Gastrocnemius medialis (tissue), 4 donors: ENCODE measurements around the gene SIL1. TPM values are rescaled to one million over a fixed set of nuclear protein-coding genes. Genes with fewer than 3 reads are reported as not detected.

ENCODE experiments used
- ATAC-seq, 2 donors: fragments of 150-250 bp; one replicate each; pipeline ENCODE4 v1.9.1; 2016
- DNase-seq, 2 donors: peaks; one replicate each; pipeline ENCODE4 v3.0.0-alpha.2; 2019
- H3K27ac ChIP-seq, 4 donors: fragments of 200-600 bp; sonication (generic); 1 replicate in 1 of 4; 2 replicates in 3 of 4; pipeline ENCODE4 v1.5.1; 2016 to 2018; ENCODE audit warnings: mild to moderate bottlenecking in 2 of 4, moderate library complexity in 1 of 4
- H3K27me3 ChIP-seq, 3 donors: fragments of 200-600 bp; sonication (generic) in 2 of 3; 1 replicate in 1 of 3; 2 replicates in 2 of 3; pipeline versions ENCODE4 v1.5.1 to v1.6.0; 2016 to 2019; ENCODE audit warnings: mild to moderate bottlenecking in 1 of 3, moderate library complexity in 1 of 3
- H3K36me3 ChIP-seq, 2 donors: fragments of 200-600 bp; sonication (generic) in 1 of 2; one replicate each; pipeline ENCODE4 v1.5.1; 2017 to 2018
- H3K4me1 ChIP-seq, 2 donors: fragments of 200-600 bp; sonication (generic) in 1 of 2; one replicate each; pipeline ENCODE4 v1.5.1; 2016 to 2017; ENCODE audit warnings: mild to moderate bottlenecking in 2 of 2
- H3K4me3 ChIP-seq, 4 donors: fragments of 200-600 bp; sonication (generic) in 3 of 4; 1 replicate in 1 of 4; 2 replicates in 3 of 4; pipeline ENCODE4 v1.5.1; 2016 to 2019; ENCODE audit warnings: mild to moderate bottlenecking in 2 of 4
- H3K9me3 ChIP-seq, 3 donors: fragments of 200-600 bp; sonication (generic) in 2 of 3; 1 replicate in 1 of 3; 2 replicates in 2 of 3; pipeline ENCODE4 v1.5.1; 2016 to 2019
- CTCF ChIP-seq, 5 experiments: fragments of 450-650 bp in 3 of 5; fragments of 200-600 bp in 2 of 5; sonication (generic) in 2 of 5; IDR thresholded peaks in 4 of 5; conservative IDR thresholded peaks in 1 of 5; 1 replicate in 4 of 5; 2 replicates in 1 of 5; pipeline ENCODE4 v1.5.1; 2016 to 2019; ENCODE audit warnings: antibody characterized with exemption in 5 of 5, mild to moderate bottlenecking in 3 of 5, moderate library complexity in 3 of 5
- POLR2A ChIP-seq, 2 donors: fragments of 450-650 bp; IDR thresholded peaks; one replicate each; pipeline ENCODE4 v1.6.1; 2017; ENCODE audit warnings: antibody characterized with exemption in 2 of 2, mild to moderate bottlenecking in 2 of 2, moderate library complexity in 2 of 2
- in situ Hi-C, 4 donors: fragments of 200-750 bp; cut with MboI; loops; one replicate each; pipeline versions ENCODE4 v1.15.0 to v1.8.0; 2017; ENCODE audit warnings: low sequenced_read_pairs in 4 of 4
- intact Hi-C: fragments of 100-400 bp; cut with DNase I; formaldehyde crosslinking; loops from one replicate; pipeline ENCODE4 v1.15.1; 2023; ENCODE audit warnings: low total_unique reads
- total RNA-seq, 4 donors: library from RNA; depleted of rRNA; stranded (reverse); fragments of >200 nt; gene quantifications; one replicate each; pipeline versions ENCODE4 v1.1.0 to v1.2.3, GENCODE V29; 2016

The SIL1 gene
- total RNA-seq, 4 donors from 2014 or later, result 36.6 to 52.6 (median 48.2) TPM

- H3K4me1 ChIP-seq, result peaks cover 0 to 10% of the 10 kb centered on the region in 2 donors
- in situ Hi-C loops (no loop called here), intact Hi-C loops (no loop called here)
- no peaks in the 10 kb centered on the region for H3K9me3 ChIP-seq
- no peak for TF ChIP-seq CTCF (IDR thresholded peaks at IDR 0.05 in 4 of 5, conservative IDR thresholded peaks at IDR 0.05 in 1 of 5)
- no peak for TF ChIP-seq POLR2A (IDR thresholded peaks at IDR 0.05)
- no peak for DNase-seq
- peak overlapping the region in 3 of 4 donors; percentile 57 to 70 (median 70) for H3K27ac ChIP-seq
- H3K4me3 ChIP-seq, result no peak overlapping the region
- H3K27me3 ChIP-seq, result no peaks in the 10 kb centered on the region
- H3K36me3 ChIP-seq, result peaks cover 0 to 31% of the 10 kb centered on the region in 2 donors
- no peak for ATAC-seq
Observed at GRCh38 chr5:138937392-138938387, 260.5 kb downstream of the SIL1 start.

GRCh38 chr5:138936968-138937345 is 261.2 kb downstream of the SIL1 start:
- ATAC-seq (peak in 1 of 2 donors; percentile 24), DNase-seq (no peak)
- peak overlapping the region in 3 of 4 donors; percentile 57 to 70 (median 70) for H3K27ac ChIP-seq
- no peaks in the 10 kb centered on the region for H3K27me3 ChIP-seq
- peaks cover 0 to 10% of the 10 kb centered on the region in 2 donors for H3K4me1 ChIP-seq
- H3K4me3 ChIP-seq, result no peak overlapping the region
- no peak for TF ChIP-seq CTCF (IDR thresholded peaks at IDR 0.05 in 4 of 5, conservative IDR thresholded peaks at IDR 0.05 in 1 of 5)
- H3K36me3 ChIP-seq, result peaks cover 0 to 38% of the 10 kb centered on the region in 2 donors
- in situ Hi-C loops, result no loop called here
- intact Hi-C loops, result no loop called here
- no peaks in the 10 kb centered on the region for H3K9me3 ChIP-seq

GRCh38 chr5:138936225-138936967 is 261.8 kb downstream of the SIL1 start:
- TF ChIP-seq CTCF (IDR thresholded peaks at IDR 0.05 in 4 of 5, conservative IDR thresholded peaks at IDR 0.05 in 1 of 5), result no peak
- no peak for TF ChIP-seq POLR2A (IDR thresholded peaks at IDR 0.05)
- H3K27ac ChIP-seq, result peak overlapping the region; percentile 52 to 74 (median 66)
- no peak for DNase-seq
- peaks cover 0 to 10% of the 10 kb centered on the region in 2 donors for H3K4me1 ChIP-seq
- H3K27me3 ChIP-seq, result no peaks in the 10 kb centered on the region
- H3K9me3 ChIP-seq, result no peaks in the 10 kb centered on the region
- H3K4me3 ChIP-seq, result no peak overlapping the region
- in situ Hi-C loops (no loop called here), intact Hi-C loops (no loop called here)
- ATAC-seq, result peak; percentile 53 to 65
- H3K36me3 ChIP-seq, result peaks cover 0 to 44% of the 10 kb centered on the region in 2 donors

GRCh38 chr5:138935466-138935865 is 262.7 kb downstream of the SIL1 start:
- ATAC-seq, result no peak
- in situ Hi-C loops, result no loop called here
- TF ChIP-seq POLR2A (IDR thresholded peaks at IDR 0.05), result no peak
- TF ChIP-seq CTCF (IDR thresholded peaks at IDR 0.05 in 4 of 5, conservative IDR thresholded peaks at IDR 0.05 in 1 of 5), result no peak

More at GRCh38 chr5:138935466-138935865, 262.7 kb downstream of the SIL1 start:
- peak overlapping the region in 3 of 4 donors; percentile 63 to 74 (median 70) for H3K27ac ChIP-seq
- intact Hi-C loops, result no loop called here
- DNase-seq, result no peak
- peaks cover 0 to 53% of the 10 kb centered on the region in 2 donors for H3K36me3 ChIP-seq
- H3K9me3 ChIP-seq, result no peaks in the 10 kb centered on the region
- no peak overlapping the region for H3K4me3 ChIP-seq
- peaks cover 0 to 10% of the 10 kb centered on the region in 2 donors for H3K4me1 ChIP-seq
- no peaks in the 10 kb centered on the region for H3K27me3 ChIP-seq
